Liver (tissue), 9 donors: Measurements from ENCODE around the gene B4GALNT3. TPM values are rescaled to one million over a fixed set of nuclear protein-coding genes. Genes with fewer than 3 reads are reported as not detected.

ENCODE experiments used
- DNase-seq: peaks from one replicate; pipeline ENCODE4 v3.0.0-alpha.2; 2017; ENCODE audit warnings: low spot score
- H3K27ac ChIP-seq, 2 donors: one replicate each; pipeline ENCODE4 v1.7.0; 2013; ENCODE audit warnings: inconsistent platforms in 2 of 2, low read length in 2 of 2, control low read depth in 1 of 2, low read depth in 1 of 2, mild to moderate bottlenecking in 1 of 2
- H3K27me3 ChIP-seq, 4 donors: one replicate each; pipeline versions ENCODE4 v1.6.1 to v1.7.0; 2013; ENCODE audit warnings: low read length in 3 of 4, inconsistent platforms in 1 of 4, mild to moderate bottlenecking in 1 of 4, moderate library complexity in 1 of 4; ENCODE audit not compliant: control insufficient read depth in 4 of 4, insufficient read depth in 4 of 4
- H3K36me3 ChIP-seq, 4 donors: one replicate each; pipeline versions ENCODE4 v1.6.1 to v1.7.0; 2013; ENCODE audit warnings: low read length in 3 of 4, mild to moderate bottlenecking in 3 of 4, low read depth in 1 of 4, moderate library complexity in 1 of 4; ENCODE audit not compliant: control insufficient read depth in 4 of 4, insufficient read depth in 3 of 4
- H3K4me1 ChIP-seq, 4 donors: one replicate each; pipeline versions ENCODE4 v1.6.1 to v1.7.0; 2013; ENCODE audit warnings: low read length in 3 of 4, mild to moderate bottlenecking in 3 of 4, moderate library complexity in 1 of 4; ENCODE audit not compliant: control insufficient read depth in 4 of 4, insufficient read depth in 4 of 4
- H3K4me3 ChIP-seq, 3 donors: one replicate each; pipeline versions ENCODE4 v1.6.1 to v1.7.0; 2013; ENCODE audit warnings: low read length in 3 of 3, control low read depth in 1 of 3, low read depth in 1 of 3, mild to moderate bottlenecking in 1 of 3
- H3K9ac ChIP-seq, 2 donors: one replicate each; pipeline ENCODE4 v1.7.0; 2013; ENCODE audit warnings: low read length in 2 of 2, mild to moderate bottlenecking in 2 of 2, moderate library complexity in 2 of 2, control low read depth in 1 of 2, low read depth in 1 of 2
- H3K9me3 ChIP-seq, 4 donors: one replicate each; pipeline versions ENCODE4 v1.6.1 to v1.7.0; 2013; ENCODE audit warnings: low read length in 3 of 4; ENCODE audit not compliant: control insufficient read depth in 4 of 4
- EGR1 ChIP-seq, 2 donors: IDR thresholded peaks; 2 replicates each; pipeline ENCODE4 v1.6.1; 2016 to 2018; ENCODE audit warnings: antibody characterized with exemption in 2 of 2, low read depth in 2 of 2
- GABPA ChIP-seq, 2 donors: IDR thresholded peaks in 1 of 2; conservative IDR thresholded peaks in 1 of 2; 2 replicates each; pipeline ENCODE4 v1.6.1; 2016; ENCODE audit warnings: antibody characterized with exemption in 2 of 2, mild to moderate bottlenecking in 1 of 2, moderate library complexity in 1 of 2
- HNF4A ChIP-seq, 2 donors: conservative IDR thresholded peaks; 2 replicates each; pipeline ENCODE4 v1.6.1; 2016; ENCODE audit warnings: antibody characterized with exemption in 2 of 2, mild to moderate bottlenecking in 2 of 2
- HNF4G ChIP-seq: IDR thresholded peaks from 2 replicates; pipeline ENCODE4 v1.6.1; 2016; ENCODE audit warnings: antibody characterized with exemption
- JUND ChIP-seq, 2 donors: IDR thresholded peaks; 2 replicates each; pipeline ENCODE4 v1.6.1; 2016; ENCODE audit warnings: antibody characterized with exemption in 2 of 2
- RAD21 ChIP-seq, 2 donors: IDR thresholded peaks; 2 replicates each; pipeline ENCODE4 v1.6.1; 2016; ENCODE audit warnings: antibody characterized with exemption in 2 of 2, mild to moderate bottlenecking in 2 of 2
- RXRA ChIP-seq, 2 donors: IDR thresholded peaks; 2 replicates each; pipeline ENCODE4 v1.6.1; 2017 to 2018; ENCODE audit warnings: antibody characterized with exemption in 2 of 2, mild to moderate bottlenecking in 1 of 2
- TAF1 ChIP-seq: conservative IDR thresholded peaks from 2 replicates; pipeline ENCODE4 v1.6.1; 2016; ENCODE audit warnings: antibody characterized with exemption, mild to moderate bottlenecking
- YY1 ChIP-seq: IDR thresholded peaks from 2 replicates; pipeline ENCODE4 v1.6.1; 2016; ENCODE audit warnings: antibody characterized with exemption, mild to moderate bottlenecking
- WGBS: extraction: QIAGEN DNeasy Blood & Tissue Kit; methylation state at CpG from one replicate; pipeline ENCODE4 v1.1.7; 2013; 5-methylcytosine and 5-hydroxymethylcytosine counted together
- polyA plus RNA-seq, 2 donors: library from polyadenylated mRNA; stranded (reverse) in 1 of 2; unstranded in 1 of 2; fragments of 200-250 nt in 1 of 2; fragments of >200 nt in 1 of 2; fragmentation: Nextera tagmentation in 1 of 2; extraction: Ambion mirVana in 1 of 2; gene quantifications; one replicate each; pipeline versions ENCODE4 v1.2.1 to v1.2.3, GENCODE V29; 2013 to 2015
- total RNA-seq, 2 donors: library from RNA; depleted of rRNA; stranded (reverse); fragments of >200 nt; gene quantifications; one replicate each; pipeline ENCODE4 v1.2.3, GENCODE V29; 2014
- TF ChIP-seq, protein P1 (sequence below): IDR thresholded peaks from 2 replicates; pipeline ENCODE4 v1.6.1; 2016; ENCODE audit warnings: antibody characterized with exemption
- TF ChIP-seq, protein P2 (sequence below): fragments of 150-350 bp; IDR thresholded peaks from 2 replicates; pipeline ENCODE4 v1.5.1; 2017; ENCODE audit warnings: improper control_type of control experiment, low read depth, low read length; ENCODE audit not compliant: missing input control
- TF ChIP-seq, protein P3 (sequence below): IDR thresholded peaks from 2 replicates; pipeline ENCODE4 v1.6.1; 2016; ENCODE audit warnings: antibody characterized with exemption
- TF ChIP-seq, protein P4 (sequence below): IDR thresholded peaks from 2 replicates; pipeline ENCODE4 v1.6.1; 2016; ENCODE audit warnings: antibody characterized with exemption, mild to moderate bottlenecking
- donor health status: healthy.
- donor health status: healthy.
- donor health status: healthy.
- donor health status: healthy.
- donor health status: healthy.

Gene B4GALNT3
- total and polyA plus RNA-seq, 4 donors, result 0.09 to 0.25 (median 0.14) TPM; not detected in 1

DNA sequence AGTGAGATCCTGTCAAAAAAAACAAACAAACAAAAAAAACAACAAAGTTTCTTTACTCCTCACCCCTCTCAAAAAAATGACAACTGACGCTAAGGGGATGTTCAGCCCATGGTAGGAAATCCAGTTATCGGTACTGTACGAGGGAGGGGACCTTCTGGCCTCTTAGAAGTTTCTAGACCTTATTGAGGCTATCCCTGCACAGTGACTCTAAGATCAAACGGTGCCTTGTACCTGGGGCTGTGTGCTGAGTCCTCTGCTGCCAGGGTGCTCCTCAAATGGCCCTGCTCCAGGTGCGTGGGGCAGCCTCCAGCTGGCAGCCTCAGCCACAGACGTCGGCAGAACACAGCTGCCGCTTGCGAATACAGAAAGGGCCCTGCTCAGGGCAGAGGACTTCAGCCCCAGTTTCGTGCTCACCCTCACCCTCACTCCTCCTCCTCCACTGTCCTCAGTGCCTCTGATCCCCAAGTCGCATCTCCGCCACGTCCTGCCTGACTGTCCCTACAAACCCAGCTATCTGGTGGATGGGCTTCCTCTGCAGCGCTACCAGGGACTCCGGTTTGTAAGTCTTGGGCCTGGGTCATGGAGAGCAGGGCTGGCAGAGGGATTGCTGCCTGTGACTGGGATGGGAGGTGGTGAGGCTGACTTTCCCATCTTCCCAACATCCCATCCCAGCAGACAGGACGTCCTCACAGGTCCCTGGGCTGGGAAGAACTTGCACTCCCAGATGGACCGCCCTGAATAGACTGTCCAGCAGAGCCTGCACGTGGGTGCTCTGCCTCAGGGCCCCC is 90.9 kb downstream of the B4GALNT3 start:
- H3K27me3 ChIP-seq, result peaks cover 0 to 2% (median 0%) of the 10 kb centered on the region in 4 donors
- DNase-seq, result no peak
- H3K36me3 ChIP-seq, result no peaks in the 10 kb centered on the region
- no peak overlapping the region for H3K27ac ChIP-seq
- TF ChIP-seq HNF4A (conservative IDR thresholded peaks at IDR 0.05) (peak; percentile 4 to 34), YY1 (no peak)
- no peak overlapping the region for H3K4me3 ChIP-seq
- no peaks in the 10 kb centered on the region for H3K9me3 ChIP-seq
- 67% methylated on average over 18 of the region's 18 CpGs for WGBS
- H3K9ac ChIP-seq, result no peak overlapping the region
- peaks cover 0 to 6% (median 3%) of the 10 kb centered on the region in 4 donors for H3K4me1 ChIP-seq

DNA sequence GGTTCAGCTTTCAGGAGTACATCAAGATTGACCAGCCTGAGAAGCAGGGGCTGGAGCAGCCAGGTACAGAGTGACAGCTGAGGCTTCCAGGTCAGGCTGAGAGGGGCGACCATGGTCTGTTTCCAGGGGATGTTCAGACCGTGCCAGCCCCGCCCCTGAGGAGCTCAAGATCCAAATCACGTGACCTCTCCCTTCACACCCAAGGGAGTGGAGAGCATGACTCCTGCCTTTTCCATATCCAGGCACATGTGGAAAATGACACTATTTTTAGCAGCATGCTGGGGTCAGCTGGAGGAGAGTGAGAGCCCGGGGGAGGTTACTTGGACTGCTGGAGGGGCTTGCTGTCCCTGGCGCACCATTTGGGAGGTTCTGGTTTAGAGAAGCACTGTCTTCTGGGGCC is 92.7 kb downstream of the B4GALNT3 start:
- H3K4me1 ChIP-seq, result peaks cover 0 to 1% (median 0%) of the 10 kb centered on the region in 4 donors
- H3K36me3 ChIP-seq, result no peaks in the 10 kb centered on the region
- H3K9ac ChIP-seq, result no peak overlapping the region
- peaks cover 0 to 2% (median 0%) of the 10 kb centered on the region in 4 donors for H3K27me3 ChIP-seq
- H3K27ac ChIP-seq, result no peak overlapping the region
- TF ChIP-seq EGR1 (IDR thresholded peaks at IDR 0.05; ENCODE audit: low read depth in 2 of 2) (no peak), HNF4G (no peak)
- H3K9me3 ChIP-seq, result no peaks in the 10 kb centered on the region
- 66% methylated on average over 6 of the region's 6 CpGs for WGBS
- H3K4me3 ChIP-seq, result no peak overlapping the region
- DNase-seq, result no peak

DNA sequence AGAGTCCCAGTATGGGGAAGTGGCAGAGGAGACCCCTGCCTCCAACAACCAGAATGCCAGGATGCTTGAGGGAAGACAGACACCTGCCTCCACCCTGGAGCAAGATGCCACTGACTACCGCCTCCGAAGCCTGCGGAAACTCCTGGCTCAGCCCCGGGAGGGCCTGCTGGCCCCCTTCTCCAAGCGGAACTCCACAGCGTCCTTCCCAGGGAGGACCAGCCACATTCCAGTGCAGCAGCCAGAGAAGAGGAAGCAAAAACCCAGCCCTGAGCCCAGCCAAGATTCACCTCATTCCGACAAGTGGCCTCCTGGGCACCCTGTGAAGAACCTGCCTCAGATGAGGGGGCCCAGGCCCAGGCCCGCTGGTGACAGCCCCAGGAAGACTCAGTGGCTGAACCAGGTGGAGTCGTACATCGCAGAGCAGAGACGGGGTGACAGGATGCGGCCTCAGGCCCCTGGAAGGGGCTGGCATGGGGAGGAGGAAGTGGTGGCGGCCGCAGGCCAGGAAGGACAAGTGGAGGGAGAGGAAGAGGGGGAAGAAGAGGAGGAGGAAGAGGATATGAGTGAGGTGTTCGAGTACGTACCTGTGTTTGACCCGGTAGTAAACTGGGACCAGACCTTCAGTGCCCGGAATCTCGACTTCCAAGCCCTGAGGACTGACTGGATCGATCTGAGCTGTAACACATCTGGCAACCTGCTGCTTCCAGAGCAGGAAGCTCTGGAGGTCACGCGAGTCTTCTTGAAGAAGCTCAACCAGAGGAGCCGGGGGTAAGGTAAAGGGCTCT is 93.7 kb downstream of the B4GALNT3 start:
- no peaks in the 10 kb centered on the region for H3K36me3 ChIP-seq
- no peak overlapping the region for H3K4me3 ChIP-seq
- WGBS, result 78% methylated on average over 23 of the region's 23 CpGs
- peaks cover 0 to 2% (median 0%) of the 10 kb centered on the region in 4 donors for H3K27me3 ChIP-seq
- H3K4me1 ChIP-seq, result peaks cover 0 to 1% (median 0%) of the 10 kb centered on the region in 4 donors
- H3K9me3 ChIP-seq, result no peaks in the 10 kb centered on the region
- H3K27ac ChIP-seq, result no peak overlapping the region
- no peak for DNase-seq
- TF ChIP-seq YY1 (no peak), TAF1 (no peak), HNF4A (conservative IDR thresholded peaks at IDR 0.05) (no peak), EGR1 (IDR thresholded peaks at IDR 0.05; ENCODE audit: low read depth in 2 of 2) (no peak)
- H3K9ac ChIP-seq, result no peak overlapping the region

DNA sequence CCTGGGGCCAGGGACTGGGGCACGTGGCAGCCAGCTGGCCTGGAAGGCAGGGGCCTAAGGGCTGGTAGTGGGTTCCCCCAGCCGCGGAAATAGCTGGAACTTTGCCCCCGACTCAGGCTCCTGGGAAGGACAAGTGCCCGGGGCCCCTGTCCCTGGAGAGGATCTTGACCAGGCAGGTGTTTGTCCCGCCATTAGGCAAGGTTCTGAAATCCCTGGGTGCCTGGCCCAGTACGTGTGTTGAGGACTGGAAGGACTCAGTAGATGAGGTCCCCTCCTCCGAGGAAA is 94.2 kb downstream of the B4GALNT3 start:
- no peak overlapping the region for H3K9ac ChIP-seq
- no peaks in the 10 kb centered on the region for H3K36me3 ChIP-seq
- H3K27me3 ChIP-seq, result peaks cover 0 to 2% (median 0%) of the 10 kb centered on the region in 4 donors
- no peak overlapping the region for H3K4me3 ChIP-seq
- 82% methylated on average over 8 of the region's 8 CpGs for WGBS
- no peak overlapping the region for H3K27ac ChIP-seq
- peaks cover 0 to 1% (median 0%) of the 10 kb centered on the region in 4 donors for H3K4me1 ChIP-seq
- TF ChIP-seq TAF1, result no peak
- TF ChIP-seq, protein P1, sequence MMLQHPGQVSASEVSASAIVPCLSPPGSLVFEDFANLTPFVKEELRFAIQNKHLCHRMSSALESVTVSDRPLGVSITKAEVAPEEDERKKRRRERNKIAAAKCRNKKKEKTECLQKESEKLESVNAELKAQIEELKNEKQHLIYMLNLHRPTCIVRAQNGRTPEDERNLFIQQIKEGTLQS, result no peak
- TF ChIP-seq JUND (IDR thresholded peaks at IDR 0.05), result no peak
- TF ChIP-seq RAD21 (IDR thresholded peaks at IDR 0.05), result no peak
- TF ChIP-seq, protein P2, sequence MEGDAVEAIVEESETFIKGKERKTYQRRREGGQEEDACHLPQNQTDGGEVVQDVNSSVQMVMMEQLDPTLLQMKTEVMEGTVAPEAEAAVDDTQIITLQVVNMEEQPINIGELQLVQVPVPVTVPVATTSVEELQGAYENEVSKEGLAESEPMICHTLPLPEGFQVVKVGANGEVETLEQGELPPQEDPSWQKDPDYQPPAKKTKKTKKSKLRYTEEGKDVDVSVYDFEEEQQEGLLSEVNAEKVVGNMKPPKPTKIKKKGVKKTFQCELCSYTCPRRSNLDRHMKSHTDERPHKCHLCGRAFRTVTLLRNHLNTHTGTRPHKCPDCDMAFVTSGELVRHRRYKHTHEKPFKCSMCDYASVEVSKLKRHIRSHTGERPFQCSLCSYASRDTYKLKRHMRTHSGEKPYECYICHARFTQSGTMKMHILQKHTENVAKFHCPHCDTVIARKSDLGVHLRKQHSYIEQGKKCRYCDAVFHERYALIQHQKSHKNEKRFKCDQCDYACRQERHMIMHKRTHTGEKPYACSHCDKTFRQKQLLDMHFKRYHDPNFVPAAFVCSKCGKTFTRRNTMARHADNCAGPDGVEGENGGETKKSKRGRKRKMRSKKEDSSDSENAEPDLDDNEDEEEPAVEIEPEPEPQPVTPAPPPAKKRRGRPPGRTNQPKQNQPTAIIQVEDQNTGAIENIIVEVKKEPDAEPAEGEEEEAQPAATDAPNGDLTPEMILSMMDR, result no peak
- no peak for TF ChIP-seq RXRA (IDR thresholded peaks at IDR 0.05)
- TF ChIP-seq GABPA (IDR thresholded peaks at IDR 0.05 in 1 of 2, conservative IDR thresholded peaks at IDR 0.05 in 1 of 2), result no peak
- no peak for TF ChIP-seq HNF4G
- TF ChIP-seq, protein P3, sequence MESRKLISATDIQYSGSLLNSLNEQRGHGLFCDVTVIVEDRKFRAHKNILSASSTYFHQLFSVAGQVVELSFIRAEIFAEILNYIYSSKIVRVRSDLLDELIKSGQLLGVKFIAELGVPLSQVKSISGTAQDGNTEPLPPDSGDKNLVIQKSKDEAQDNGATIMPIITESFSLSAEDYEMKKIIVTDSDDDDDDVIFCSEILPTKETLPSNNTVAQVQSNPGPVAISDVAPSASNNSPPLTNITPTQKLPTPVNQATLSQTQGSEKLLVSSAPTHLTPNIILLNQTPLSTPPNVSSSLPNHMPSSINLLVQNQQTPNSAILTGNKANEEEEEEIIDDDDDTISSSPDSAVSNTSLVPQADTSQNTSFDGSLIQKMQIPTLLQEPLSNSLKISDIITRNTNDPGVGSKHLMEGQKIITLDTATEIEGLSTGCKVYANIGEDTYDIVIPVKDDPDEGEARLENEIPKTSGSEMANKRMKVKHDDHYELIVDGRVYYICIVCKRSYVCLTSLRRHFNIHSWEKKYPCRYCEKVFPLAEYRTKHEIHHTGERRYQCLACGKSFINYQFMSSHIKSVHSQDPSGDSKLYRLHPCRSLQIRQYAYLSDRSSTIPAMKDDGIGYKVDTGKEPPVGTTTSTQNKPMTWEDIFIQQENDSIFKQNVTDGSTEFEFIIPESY, result no peak
- TF ChIP-seq, protein P4, sequence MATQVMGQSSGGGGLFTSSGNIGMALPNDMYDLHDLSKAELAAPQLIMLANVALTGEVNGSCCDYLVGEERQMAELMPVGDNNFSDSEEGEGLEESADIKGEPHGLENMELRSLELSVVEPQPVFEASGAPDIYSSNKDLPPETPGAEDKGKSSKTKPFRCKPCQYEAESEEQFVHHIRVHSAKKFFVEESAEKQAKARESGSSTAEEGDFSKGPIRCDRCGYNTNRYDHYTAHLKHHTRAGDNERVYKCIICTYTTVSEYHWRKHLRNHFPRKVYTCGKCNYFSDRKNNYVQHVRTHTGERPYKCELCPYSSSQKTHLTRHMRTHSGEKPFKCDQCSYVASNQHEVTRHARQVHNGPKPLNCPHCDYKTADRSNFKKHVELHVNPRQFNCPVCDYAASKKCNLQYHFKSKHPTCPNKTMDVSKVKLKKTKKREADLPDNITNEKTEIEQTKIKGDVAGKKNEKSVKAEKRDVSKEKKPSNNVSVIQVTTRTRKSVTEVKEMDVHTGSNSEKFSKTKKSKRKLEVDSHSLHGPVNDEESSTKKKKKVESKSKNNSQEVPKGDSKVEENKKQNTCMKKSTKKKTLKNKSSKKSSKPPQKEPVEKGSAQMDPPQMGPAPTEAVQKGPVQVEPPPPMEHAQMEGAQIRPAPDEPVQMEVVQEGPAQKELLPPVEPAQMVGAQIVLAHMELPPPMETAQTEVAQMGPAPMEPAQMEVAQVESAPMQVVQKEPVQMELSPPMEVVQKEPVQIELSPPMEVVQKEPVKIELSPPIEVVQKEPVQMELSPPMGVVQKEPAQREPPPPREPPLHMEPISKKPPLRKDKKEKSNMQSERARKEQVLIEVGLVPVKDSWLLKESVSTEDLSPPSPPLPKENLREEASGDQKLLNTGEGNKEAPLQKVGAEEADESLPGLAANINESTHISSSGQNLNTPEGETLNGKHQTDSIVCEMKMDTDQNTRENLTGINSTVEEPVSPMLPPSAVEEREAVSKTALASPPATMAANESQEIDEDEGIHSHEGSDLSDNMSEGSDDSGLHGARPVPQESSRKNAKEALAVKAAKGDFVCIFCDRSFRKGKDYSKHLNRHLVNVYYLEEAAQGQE, result no peak
- DNase-seq, result no peak
- no peaks in the 10 kb centered on the region for H3K9me3 ChIP-seq
